HG03064 (cell line): Measurements from ENCODE around the gene ZNF506.
"Not testable (repeated sequence)": the region's sequence is repeated elsewhere in the genome, so short reads cannot be mapped to it uniquely, and the experiment has no call there.

Experiments used
- ATAC-seq: cut with Tn5 transposase; IDR thresholded peaks from one replicate; pipeline ENCODE4 v1.9.1; 2021; ENCODE audit warnings: low read depth; ENCODE audit not compliant: unreplicated experiment

Gene ZNF506

DNA sequence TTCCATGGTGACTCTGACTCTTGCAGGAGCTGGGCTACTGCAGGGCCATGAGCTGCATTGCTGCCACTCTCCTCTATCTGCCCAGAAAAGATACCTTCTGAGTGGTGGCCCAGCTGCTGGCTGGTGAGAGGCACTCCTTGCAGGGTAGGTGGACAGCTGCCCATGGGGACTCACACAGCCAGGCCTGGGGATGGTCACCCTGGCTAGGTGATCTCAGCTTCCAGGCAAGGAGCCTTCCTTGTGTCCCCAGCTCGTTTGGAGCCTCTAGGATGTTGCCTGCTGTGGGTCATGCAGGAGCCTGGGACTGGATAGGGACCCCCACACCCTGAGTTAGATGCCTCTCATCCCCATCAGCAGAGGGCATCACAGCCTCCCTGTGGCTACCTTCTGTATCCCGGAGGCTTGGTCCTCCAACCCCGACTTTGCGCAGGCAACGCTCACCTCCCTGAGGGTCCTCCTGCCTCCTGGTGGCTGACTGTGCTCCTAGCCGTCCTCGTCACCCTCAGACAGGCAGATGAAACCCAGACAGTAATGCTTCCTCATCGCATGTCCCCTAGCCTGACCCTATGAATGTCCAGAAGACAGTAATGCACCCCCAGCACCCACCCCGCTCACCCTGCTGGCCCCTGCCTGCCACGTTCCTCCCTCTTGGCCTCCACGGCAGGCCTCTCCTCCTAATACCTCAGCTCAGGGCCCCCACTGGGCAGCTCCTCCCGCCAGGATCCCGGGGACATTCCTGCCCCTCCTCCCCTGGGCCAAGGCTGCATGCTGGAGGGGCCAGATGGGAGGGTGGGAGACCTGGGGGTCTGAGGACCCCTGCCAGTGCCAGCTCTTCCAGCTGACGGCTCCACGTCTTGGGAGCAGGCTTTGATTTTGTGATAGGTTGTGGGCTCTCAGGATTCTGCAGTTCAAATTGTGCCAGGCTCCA lies 75.0 kb downstream of the ZNF506 start:
- no peak for ATAC-seq

DNA sequence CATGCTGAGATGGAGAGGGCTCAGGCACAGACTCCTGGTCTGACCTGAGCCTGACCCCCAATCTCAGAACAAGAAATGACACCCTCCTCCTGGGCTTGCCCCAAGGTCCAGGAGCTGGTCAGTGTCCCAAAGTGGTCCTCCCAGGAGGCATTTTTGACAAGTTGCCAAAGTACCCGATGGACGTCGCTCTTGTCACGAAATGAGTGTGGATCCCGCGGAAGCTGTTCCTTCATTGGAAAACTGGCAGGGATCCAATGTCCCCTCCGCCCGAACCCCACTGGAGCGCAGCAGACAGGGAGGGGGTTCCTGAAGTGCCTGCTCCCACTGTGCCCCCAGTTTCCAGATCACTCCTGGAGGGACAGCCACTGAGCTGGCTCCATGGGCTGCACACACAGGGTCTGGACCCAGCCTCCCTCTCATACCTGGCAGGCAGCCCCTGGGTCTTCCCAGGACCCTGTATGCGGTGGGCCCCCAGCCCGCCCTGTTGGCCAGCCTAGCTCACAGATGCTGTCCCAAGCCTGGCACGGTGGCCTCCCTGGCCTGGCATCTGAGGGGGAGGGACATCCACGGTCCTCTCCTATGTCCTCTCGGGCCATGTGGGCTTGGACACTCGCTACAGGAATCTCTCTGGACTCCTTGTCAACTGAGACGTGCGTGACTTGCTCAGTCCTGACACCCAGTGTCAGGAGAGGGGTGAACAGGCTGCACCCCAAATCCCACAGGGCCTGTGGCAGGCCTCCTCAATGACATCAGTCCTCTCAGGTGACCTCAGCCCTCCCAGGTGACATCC lies 75.9 kb downstream of the ZNF506 start:
- ATAC-seq = no peak

GRCh38 chr19:19744641-19745040 lies 76.9 kb downstream of the ZNF506 start:
- ATAC-seq = no peak

DNA sequence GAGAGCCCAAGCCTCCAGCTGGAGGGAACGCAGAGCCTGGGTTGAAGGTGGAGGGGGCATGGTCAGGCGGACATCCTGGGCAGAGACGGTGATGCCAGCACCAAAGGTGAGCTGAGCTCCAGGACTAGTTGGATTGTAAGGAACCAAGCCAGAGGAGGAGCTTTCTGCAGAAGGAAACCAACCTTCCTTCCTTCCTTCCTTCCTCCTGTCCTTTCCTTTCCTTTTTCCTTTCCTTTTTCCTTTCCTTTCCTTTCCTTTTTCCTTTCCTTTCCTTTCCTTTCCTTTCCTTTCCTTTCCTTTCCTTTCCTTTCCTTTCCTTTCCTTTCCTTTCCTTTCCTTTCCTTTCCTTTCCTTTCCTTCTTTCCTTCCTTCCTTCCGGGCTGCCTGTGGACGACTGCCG lies 77.6 kb downstream of the ZNF506 start:
- ATAC-seq = not testable (repeated sequence)

DNA sequence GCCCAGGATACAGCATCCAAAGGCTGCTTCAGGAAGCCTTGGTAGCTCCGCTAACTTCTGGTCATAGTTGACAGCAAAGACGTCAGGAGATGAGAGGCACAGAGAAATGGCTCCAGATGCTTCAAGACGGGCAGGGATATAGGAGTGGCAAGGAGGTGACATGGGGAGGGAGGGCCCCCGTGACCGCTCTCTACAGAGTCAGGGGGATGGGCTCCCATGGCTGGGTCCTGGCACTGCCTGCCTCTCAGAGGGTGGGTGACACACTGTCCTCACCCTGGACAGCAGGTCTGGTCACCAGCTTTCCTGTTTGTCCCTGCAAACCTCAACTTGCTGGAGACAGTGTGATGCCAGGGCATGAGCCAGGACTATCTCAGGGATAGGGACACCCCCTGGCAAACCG lies 78.4 kb downstream of the ZNF506 start:
- ATAC-seq = no peak

DNA sequence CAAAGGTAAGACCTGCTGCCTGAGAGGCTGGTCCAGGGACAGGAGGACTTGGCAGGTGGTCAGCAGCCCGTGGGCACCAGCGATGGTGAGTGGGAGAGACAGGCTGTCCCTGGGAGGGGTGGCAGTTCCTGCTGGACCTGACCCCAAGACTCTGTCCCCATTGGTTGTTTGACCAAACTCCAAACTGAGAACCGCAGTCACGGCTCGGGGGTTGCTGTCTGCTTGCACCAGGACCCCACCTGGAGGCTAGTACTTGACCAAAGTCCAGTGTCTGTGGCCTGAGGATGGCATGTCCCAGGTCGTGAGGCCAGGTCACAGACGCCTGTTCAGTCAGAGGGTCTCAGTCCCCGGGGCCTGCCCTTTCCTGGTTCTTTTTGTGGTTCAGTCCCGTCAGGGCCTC lies 78.8 kb downstream of the ZNF506 start:
- ATAC-seq = no peak
